ENCODE measurements around the gene INIP.
A peak's percentile ranks its signal among the peaks of the same experiment; 100 is the strongest.

INIP gene, protein sequence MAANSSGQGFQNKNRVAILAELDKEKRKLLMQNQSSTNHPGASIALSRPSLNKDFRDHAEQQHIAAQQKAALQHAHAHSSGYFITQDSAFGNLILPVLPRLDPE

DNA sequence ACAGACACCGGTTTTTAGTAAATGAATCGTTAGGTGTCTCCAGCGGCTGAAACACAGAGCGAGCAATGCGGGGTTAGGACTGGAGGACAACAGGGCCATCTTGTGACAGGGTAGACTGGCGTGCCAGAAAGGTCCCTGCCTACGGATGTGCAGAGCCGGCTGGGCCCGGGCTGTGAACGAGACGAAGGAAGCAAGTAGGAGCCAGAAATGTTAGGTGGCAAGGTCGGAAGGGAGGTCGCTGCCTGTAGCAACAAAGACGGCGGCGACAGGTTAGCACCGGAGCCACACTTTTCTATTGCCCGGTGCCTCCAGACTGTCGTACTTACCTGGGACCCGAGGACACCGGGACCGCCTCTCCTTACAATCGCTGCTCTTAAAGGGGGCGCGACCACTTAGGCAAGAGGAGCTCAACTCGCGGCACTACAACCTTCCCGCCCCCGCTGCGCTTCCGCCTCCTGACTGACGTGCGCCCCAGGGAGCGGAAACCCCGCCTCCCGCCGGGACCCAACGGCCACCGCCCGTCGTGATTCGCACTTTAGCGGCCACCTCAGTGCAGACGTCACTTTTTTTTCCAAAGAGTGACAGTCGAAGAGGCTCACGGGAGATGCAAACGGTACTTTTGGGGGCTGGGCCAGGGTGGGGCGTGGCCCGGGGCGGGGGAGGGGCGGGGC is at the start of gene INIP:
Gene INIP (minus strand): TSS at position 457 of the 671 bp plus-strand sequence. CDS start 1,632 bp downstream, outside the sequence.
- DNase-seq: peak; percentile 83

DNA sequence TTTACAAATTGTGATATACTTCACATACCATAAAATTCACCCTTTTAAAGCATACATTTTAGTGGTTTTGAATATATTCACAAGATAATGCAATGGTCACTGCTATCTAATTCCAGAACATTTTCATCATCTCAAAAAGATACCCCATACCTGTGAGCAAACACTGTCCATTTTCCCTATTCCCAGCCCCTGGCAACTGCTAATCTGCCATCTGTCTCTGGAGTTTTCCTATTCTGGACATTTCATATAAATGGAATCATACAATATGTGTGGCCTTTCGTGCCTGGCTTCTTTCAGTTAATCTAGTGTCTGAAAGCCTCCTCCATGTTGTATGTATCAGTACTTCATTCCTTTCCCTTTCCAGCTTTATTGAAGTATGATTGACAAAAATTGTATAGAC is 47.4 kb upstream of the INIP start:
- DNase-seq: no peak

DNA sequence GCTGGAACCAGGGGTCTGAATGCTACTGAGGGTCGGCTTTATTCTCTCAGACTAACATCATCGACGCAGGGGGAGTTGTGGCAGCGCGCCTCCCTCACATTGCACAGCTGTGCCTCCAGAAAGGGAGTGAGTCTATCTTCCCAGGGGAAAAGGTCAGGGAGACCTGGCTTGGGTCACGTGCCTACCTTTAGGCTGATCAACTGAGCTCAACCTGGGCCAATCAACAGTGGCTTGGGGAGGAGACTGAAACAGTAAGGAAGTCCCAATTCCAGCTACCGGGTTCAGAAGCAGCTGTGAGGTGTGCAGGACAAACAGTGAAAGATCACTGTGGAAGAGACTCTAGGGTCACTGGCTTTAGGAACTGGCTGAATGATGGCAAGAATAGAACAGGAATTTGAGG is 46.9 kb upstream of the INIP start:
- DNase-seq: no peak

DNA sequence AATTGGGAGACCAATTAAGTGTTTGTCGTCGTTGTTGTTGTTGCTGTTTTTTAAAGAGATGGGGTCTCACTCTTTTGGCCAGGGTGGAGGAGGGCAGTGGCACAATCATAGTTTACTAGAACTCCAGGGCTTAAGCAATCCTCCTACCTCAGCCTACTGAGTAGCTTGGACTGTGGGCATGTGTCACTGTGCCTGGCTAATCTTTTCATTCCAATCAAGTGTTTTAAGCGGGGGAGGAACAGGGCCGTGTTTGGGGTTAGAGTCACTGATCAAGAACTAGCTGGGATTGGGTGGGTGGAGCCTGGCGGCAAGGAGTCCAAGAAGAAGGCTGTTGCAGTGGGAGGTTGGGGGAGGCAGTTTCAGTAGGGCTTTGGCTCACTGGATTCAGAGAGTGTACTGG is 46.4 kb upstream of the INIP start:
- no peak for DNase-seq

DNA sequence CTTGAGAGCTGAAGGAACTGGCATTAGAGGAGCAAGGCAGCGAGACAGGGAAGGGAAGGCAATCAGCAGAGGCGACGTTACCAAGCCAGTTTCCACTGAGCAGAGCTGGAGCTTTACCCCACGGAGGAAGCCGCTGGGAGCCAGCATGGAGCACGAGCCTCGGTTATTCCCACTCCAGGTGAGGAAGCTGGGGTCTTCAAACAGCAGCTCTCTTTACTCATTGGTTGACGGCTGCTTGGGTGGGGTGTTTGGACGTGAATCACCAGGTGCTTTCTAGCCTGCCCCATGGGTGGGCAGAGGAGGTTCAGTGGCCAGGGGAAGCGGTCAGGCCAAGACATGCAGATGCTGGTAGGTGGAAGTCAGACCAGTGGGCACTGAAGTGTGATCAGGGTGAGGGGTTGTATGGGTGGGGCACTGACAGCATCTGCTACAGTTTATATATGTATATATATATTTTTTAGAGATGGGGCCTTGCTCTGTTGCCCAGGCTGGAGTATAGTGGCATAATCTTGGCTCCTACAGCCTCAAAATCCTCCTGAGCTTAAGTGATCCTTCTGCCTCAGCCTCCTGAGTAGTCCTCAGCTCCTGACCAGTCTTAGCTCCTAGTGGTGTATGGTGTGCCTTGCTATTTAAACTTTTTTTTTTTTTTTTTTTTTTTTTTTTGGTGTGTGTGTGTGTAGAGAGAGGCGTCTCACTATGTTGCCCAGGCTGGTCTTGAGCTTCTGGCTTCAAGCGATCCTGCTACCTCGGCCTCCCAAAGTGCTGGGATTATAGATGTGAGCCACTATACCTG is 45.0 kb upstream of the INIP start:
- no peak for DNase-seq

DNA sequence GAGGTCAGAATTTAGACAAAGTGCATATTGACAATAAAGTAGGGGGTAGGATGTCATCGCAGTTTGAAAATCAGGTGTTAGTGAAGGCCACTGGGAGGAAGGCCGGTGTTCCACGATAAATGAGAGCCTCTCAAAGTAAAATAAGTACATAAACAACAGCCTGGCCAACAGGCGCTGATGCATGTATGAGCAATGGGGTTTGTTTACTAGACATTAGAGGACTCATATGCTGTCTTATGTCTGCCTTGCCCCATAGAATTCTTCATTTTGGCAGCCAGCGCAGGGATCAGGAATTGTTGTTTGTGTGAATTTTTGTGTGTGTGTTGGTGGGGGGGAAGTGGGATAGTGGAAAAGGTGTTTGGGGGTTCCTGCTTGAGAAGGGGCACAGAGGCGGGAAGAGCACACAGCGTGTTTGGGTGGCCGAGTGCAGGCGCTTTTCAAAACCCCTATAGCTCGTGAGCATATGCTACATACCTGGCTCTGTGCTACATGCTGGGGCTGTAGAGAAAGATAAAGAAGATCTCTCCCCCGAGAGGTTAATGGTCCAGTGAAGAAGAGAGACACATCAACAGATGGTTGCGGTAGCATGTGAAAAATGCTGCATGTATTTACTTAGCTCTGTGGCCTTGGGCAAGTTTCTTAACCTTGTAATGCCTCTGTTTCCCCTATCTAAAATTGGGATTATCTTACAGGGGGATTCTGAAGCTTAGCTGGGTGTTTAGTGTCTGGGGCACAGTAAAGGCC is 44.2 kb upstream of the INIP start:
- no peak for DNase-seq

DNA sequence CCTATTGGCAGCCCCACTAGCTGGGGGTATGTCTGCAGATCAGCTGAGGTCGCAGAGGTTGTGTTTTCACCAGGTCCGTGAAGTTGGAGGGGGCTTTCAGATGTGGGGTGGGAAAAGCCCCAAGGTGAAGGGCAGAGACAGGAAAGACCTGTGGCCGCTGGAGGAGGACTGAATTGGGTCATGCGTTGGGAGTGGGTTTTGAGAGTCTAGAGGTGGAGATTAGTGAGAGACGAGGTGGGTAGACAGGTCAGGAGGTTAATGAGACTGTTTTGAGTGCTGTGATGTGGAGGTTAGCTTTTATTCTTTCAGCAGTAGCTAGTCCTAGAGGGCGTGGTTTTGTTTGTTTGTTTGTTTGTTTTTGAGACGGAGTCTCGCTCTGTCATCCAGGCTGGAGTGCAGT is 42.9 kb upstream of the INIP start:
- no peak for DNase-seq

DNA sequence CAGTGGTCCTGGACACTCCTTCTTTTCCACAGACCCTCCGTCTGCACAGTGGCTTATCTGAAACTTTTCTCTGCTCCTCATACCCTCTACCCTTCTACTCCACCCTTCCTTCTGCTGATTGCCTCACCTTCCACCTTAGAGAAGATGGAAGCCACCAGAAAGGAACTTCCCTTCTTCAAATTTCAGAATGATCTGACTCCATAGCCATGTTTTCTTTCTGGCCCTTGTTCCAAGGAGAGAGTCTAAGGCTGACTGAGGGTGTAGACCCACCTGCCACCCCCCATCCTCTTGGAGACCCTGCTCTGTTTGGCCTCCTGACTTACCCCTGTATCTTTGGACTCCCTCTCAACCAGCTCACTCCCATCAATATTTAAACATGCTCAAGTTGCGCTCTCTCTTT is 40.0 kb upstream of the INIP start:
- no peak for DNase-seq

DNA sequence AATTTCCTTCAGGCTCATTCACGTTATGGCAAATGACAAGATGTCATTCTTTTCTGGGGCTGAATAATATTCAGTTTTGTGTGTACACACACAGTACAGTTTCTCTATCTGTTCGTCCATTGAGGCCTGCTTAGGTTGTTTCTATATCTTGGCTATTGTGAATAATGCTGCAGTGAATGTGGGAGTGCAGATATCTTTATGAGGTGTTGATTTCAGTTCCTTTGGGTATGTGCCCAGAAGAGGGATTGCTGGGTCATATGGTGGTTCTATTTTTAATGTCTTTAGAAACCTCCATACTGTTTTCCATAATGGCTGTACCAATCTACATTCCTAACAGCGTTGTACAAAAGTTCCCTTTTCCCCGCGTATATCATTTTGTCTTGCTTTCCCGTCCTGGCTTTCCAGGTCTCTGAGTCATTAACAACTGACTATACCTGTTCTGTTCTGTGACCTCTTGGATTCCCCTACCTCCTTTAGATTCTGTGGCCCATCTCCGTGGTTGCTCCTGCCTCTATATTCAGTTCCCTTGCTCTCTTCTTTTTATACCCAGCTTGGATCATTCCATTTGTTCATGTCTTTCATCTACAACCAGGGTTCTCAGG is 39.5 kb upstream of the INIP start:
- no peak for DNase-seq

DNA sequence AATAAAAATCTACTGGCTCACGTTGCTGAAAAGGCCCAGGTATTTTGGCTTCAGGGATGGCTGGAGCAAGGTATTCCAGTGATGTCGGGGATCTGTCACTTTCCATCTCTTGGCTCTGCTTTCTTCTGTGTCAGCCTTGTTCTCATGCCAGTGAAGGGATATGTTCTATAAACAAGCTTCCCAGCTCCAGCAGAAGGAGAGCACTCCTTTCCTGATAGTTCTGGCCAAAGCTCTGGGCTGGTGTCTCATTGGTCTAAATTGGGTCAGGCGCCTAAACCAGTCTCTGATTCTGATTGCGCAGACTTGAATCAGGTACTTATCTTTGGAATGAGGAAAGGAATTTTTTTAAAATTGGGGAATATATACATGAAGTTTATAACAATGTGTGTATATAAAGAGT is 37.8 kb upstream of the INIP start:
- no peak for DNase-seq

DNA sequence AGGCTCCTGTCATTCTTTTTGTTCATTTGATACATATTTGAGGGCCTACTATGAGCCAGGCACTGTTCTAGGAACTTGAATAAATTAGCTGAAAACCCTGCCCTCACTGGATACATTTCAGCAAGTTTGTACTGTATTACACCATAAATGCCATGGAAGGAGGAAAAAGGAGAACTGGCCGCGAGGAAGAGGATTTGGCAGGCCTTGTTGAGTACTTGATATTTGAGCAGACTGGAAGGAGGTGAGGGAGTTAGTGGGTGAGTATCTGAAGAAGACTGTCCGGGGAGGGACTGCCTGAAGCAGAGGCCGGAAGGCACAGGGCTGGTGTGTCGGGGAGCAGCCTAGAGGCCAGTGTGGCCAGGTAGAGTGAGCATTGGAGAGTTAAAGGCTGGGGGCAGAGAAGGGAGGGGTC is 37.1 kb upstream of the INIP start:
- no peak for DNase-seq

DNA sequence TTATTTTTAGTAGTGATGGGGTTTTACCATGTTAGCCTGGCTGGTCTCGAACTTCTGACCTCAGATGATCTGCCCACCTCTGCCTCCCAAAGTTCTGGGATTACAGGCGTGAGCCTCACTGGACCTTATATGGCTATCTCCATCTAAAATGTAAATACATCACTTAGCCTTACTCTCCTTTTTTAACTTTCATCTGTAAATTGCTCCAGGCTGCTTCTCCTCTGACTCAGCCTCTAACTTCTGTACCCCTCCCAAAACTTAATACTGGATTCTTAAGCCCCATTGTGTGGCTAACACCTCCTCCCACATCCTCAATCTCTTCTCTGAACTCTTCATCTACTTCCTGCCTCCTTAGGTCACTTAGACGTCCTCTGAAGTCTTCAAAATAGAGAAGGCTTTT is 36.7 kb upstream of the INIP start:
- DNase-seq: no peak

DNA sequence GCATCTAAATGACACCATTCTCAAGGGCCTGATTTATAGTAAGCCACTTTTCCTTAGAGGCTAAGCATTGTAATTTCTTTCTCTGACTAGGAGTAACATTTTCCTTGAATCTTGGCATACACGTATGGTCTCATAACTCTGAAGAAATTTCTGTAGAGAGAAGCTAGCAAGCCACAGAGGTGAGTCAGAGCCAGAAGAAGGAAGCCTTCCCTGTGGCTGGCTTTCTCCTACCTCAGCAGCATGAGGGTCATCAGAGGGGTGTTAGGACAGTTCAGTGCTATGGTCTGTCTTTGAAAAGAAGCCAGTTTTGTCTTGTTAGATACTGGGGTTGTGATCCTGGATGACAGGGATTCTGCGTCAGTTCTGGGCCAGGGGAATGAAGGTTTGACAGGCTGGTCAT is 35.8 kb upstream of the INIP start:
- DNase-seq: no peak

DNA sequence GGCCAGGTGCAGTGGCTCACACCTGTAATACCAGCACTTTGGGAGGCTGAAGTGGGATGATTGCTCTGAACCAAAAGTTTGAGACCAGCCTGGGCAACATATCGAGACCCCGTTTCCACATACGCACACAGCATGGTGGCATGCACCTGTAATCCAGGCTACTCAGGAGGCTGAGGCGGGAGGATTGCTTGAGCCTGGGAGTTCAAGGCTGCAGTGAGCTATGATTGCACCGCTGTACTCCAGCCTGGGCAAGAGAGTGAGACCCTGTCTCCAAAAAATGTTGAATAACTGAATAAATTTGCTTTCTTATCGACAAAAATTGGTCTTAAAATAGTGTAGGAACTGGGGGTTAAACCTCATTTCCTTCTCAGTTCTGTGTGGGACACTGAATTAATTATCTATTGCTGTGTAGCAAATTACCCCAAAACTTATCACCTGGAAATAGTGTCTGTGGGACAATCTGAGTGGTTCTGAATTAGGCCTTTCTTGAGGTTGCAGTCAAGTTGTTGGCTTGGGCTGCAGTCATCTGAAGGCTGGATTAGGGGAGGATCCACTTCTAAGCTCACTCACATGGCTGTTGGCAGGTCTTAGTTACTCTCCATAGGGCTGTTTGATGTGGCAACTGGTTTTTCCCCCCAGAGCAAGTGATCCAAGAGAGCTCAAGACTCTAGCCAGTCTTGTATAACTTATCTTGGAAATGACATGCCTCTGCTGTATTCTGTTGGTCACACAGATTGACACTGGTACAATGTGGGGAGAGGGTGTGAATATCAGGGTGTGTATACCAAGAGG is 34.6 kb upstream of the INIP start:
- no peak for DNase-seq

DNA sequence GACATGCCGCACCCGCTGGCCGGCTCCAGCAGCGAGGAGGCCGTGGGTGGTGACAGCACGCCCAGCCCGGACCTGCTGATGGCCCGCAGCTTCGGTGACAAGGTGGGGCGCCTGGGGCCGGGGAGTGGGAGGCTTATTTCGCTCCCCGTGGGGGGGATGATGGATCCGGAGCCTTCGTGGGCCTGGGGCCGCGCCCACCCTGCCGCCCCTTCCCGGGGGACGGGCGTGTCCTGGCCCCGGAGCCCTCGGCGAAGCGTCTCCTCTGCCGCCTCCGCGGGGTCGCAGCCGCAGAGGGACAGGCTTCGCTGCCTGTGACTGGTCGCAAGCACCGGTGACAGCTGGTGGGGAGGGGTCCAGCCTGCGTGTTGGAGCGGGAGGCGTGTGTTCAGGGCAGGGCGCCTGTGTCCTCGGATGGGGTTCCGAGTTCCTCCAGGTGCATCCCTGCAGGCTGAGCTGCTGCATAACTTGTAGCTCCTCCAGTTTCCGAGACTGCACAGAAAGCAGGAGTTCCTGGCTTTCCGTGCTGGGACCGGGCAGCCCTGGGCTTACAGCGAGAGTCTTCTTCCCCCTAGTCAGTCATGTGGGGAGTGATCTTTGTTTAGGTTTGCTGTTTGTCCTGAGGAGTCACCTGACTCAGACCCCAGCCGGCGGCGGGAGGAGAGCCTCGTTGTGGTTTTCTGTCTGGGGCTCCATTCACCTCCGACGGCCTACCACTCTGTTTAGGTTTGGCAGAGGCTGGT is 33.3 kb upstream of the INIP start:
- peak; percentile 44 for DNase-seq

DNA sequence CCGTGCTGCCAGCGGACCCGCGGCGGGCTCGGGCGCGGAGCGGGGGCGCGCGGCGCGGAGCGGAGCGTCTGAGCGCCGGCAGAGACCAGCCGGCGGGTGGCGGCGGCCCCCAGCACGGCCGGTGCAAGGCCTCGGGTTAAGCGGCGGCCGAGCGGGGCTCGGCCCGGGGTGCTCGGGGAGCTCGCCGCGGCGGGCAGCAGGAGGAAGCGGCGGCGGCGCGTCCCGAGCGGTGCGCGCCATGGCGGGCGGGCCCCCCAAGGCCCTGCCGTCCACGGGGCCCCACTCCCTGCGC is 32.8 kb upstream of the INIP start:
- DNase-seq: no peak

DNA sequence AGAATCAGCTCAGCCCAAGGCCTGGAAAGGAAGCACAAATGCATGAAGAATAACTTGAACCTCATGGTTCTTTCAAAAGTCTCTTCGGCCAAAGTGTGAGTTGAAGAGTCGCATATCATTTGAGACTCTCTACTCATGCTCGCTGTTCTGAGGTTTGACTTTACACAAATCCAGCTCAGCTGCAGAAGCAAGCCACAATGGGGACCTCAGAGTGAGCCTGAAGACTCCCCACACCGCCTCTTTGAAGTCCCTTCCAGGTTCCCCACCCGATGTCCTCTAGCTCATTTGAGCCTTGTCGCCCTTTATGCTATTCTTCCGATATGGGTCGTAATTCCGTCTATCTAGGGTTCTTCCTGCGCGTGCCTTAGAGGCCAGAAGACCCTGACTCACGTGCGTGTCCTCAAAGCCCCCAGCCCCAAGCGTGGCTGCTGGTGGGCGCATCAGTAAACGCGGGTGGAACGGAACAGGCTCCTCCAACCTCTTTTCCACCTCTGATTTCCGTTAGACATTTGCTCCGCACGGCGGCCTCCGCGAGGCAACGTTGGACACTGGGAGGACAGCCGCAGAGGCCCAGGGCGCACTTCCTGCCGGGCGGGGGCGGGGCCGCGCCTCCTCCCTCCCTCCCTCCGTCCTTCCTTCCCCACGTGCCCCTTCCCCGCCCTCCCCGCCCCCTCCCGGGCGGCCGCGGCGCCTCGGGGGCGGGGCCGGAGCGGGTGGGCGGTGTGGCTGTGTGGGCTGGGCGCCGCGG is 32.3 kb upstream of the INIP start, which contains the start of gene SNX30:
Gene SNX30 (plus strand): TSS at position 745 of the 748 bp plus-strand sequence. CDS start 242 bp downstream, outside the sequence.
- DNase-seq: no peak

DNA sequence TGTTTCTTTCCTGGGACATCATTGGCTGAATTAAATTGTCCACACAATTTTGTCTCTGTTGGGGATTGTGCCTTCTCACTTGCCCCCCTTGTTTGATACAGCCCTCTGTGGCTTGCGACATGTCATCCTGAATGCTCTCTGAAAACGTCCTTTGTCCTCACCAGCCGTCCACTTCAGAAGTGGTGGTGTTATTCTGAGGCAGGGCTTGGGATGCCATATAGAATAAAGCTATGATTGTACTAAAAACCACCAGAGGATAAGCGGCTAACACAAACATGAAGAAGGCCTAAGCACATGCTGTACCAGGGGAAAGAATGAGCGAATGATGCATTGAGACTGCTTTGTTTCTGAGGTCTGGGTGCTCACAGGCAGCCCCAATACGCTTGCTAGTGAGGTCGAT is 29.2 kb upstream of the INIP start:
- DNase-seq: no peak

DNA sequence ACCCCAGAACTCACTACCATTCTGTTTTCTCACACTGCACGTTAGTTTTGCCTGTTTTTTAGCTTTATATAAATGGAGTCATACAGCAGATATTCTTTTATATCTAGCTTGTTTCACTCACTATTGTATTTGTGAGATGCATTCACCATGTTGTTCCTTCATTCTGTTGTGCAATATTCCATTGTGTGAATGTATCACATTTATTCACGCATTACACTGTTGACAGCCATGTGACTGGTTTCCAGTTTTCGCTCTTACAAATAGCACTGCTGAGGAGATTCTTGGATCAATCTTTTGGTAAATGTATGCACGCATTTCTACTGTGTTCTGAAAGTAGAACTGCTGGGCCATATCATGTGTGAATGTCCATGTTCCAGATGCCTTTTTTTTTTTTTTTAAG is 26.3 kb upstream of the INIP start:
- DNase-seq: no peak

DNA sequence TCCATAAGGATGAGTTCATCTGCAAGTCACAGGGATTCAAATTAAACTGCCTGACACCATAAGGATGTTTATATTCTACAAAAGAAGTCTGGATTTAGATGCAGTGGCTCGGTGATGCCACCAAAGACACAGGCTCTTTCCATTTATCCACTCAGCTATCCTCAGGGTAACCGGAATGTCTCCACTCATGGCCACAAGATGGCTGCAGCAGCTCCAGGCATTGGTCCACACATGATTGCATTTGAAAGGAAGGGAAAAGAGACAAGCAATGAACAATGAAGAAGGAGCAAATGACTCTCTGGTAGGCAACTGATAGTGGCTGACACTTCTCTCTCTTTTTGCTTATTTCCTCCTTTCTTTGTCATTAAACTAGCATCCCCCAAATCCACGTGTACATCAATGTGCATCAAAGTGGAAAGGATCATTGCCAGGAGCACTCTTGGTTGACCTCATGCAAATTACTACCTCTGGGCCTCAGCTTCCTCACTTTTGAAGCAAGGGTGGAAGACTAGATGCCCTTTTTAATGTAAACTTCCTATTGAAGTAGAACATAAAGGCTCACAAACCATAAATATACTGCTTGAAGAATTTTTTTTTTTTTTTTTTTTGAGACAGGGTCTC is 25.4 kb upstream of the INIP start:
- no peak for DNase-seq

DNA sequence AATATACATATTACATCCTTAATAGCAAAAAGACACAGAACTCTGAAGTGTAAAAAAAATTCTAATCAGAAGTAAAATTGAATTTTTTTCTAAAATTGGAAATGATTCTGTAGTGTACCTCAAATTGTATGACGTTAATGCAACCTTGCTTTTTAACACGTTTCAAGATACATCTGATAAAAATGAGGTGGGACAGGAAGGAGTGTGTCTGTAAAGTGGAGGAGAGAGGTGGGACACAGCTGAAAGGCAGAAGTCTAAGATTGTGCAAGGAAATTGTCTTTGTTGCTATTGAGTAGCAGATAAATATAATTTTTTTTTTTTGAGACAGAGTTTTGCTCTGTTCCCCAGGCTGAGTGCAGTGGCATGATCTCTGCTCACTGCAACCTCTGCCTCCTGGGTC is 17.0 kb upstream of the INIP start:
- DNase-seq: no peak
